ENCODE data around the gene CSNK2B. TPM values are rescaled to one million over a fixed set of nuclear protein-coding genes. Genes with fewer than 3 reads are reported as not detected.

The CSNK2B gene
- polyA plus RNA-seq, 1 donor (not counting 4 experiments of a cell fraction or from before 2014, with no cell fraction given), result 43.7 TPM

- peaks cover 30% of the 10 kb centered on the region for H3K4me1 ChIP-seq (ENCODE audit: control insufficient read depth, extremely low read depth, insufficient read depth, low read length)
- peaks cover 21 to 33% of the 10 kb centered on the region in 2 experiments for H3K36me3 ChIP-seq (ENCODE audit: control insufficient read depth in 2 of 2, extremely low read depth in 1 of 2, insufficient read depth in 2 of 2, low read length in 2 of 2)
- H3K79me2 ChIP-seq (ENCODE audit: control insufficient read depth, insufficient read depth, low read length), result peaks cover 41% of the 10 kb centered on the region
- H3K9me1 ChIP-seq (ENCODE audit: control insufficient read depth, extremely low read depth, insufficient read depth, low read length), result no peaks in the 10 kb centered on the region
- DNase-seq (ENCODE audit: low read depth, low spot score) (peak; percentile 66), FAIRE-seq (peak; percentile 76)
- H3K9ac ChIP-seq (ENCODE audit: control insufficient read depth, extremely low read depth, insufficient read depth, low read length), result peak within 1 kb of the TSS; percentile 94
- peak within 1 kb of the TSS; percentile 93 to 95 (median 94) for H3K4me3 ChIP-seq (ENCODE audit: control insufficient read depth in 2 of 3, extremely low read depth in 1 of 3, insufficient read depth in 2 of 3, low read depth in 1 of 3, low read length in 3 of 3)
- H4K20me1 ChIP-seq (ENCODE audit: control insufficient read depth, extremely low read depth, insufficient read depth, low read length), result no peaks in the 10 kb centered on the region
- peak within 1 kb of the TSS; percentile 86 for H2AFZ ChIP-seq (ENCODE audit: control insufficient read depth, low read length)
- TF ChIP-seq EZH2 (IDR thresholded peaks at IDR 0.05; ENCODE audit: low read length), result no peak
- no peak for TF ChIP-seq CTCF (optimal IDR thresholded peaks at IDR 0.05 in 1 of 3, IDR thresholded peaks at IDR 0.05 in 1 of 3, conservative IDR thresholded peaks at IDR 0.05 in 1 of 3; ENCODE audit: extremely low read depth in 1 of 3, insufficient read depth in 2 of 3, low read length in 3 of 3)
- peak within 1 kb of the TSS; percentile 96 for H3K27ac ChIP-seq (ENCODE audit: control insufficient read depth, insufficient read depth, low read length)
- H3K4me2 ChIP-seq (ENCODE audit: control insufficient read depth, extremely low read depth, insufficient read depth, low read depth, low read length), result peak within 1 kb of the TSS; percentile 71
- H3K27me3 ChIP-seq (ENCODE audit: control insufficient read depth, extremely low read depth, insufficient read depth, low read length), result no peaks in the 10 kb centered on the region
- no peaks in the 10 kb centered on the region for H3K9me3 ChIP-seq (ENCODE audit: control insufficient read depth, low read depth, low read length)
- dilution Hi-C loops (cut with MboI; ENCODE audit: extremely low pct_ligation_motif_present, low sequenced_read_pairs), result no loop called here
These were observed 935 bp upstream of the CSNK2B start, which contains the start of gene GPANK1 for GRCh38 chr6:31664790-31665500. GPANK1 (minus strand) TSS chr6:31664997; CDS start chr6:31664478, 519 bp downstream.

GRCh38 chr6:31666337-31666965 lies 571 bp downstream of the CSNK2B start:
- no peaks in the 10 kb centered on the region for H3K27me3 ChIP-seq (ENCODE audit: control insufficient read depth, extremely low read depth, insufficient read depth, low read length)
- TF ChIP-seq EZH2 (IDR thresholded peaks at IDR 0.05; ENCODE audit: low read length) (no peak), CTCF (optimal IDR thresholded peaks at IDR 0.05 in 1 of 3, IDR thresholded peaks at IDR 0.05 in 1 of 3, conservative IDR thresholded peaks at IDR 0.05 in 1 of 3; ENCODE audit: extremely low read depth in 1 of 3, insufficient read depth in 2 of 3, low read length in 3 of 3) (no peak)
- FAIRE-seq, result no peak
- peaks cover 22% of the 10 kb centered on the region for H3K4me1 ChIP-seq (ENCODE audit: control insufficient read depth, extremely low read depth, insufficient read depth, low read length)
- peaks cover 40% of the 10 kb centered on the region for H3K79me2 ChIP-seq (ENCODE audit: control insufficient read depth, insufficient read depth, low read length)
- peak overlapping the region; percentile 72 for H2AFZ ChIP-seq (ENCODE audit: control insufficient read depth, low read length)
- no peak for DNase-seq (ENCODE audit: low read depth, low spot score)
- dilution Hi-C loops (cut with MboI; ENCODE audit: extremely low pct_ligation_motif_present, low sequenced_read_pairs), result no loop called here
- H3K27ac ChIP-seq (ENCODE audit: control insufficient read depth, insufficient read depth, low read length), result peak overlapping the region; percentile 84
- peaks cover 32 to 44% of the 10 kb centered on the region in 2 experiments for H3K36me3 ChIP-seq (ENCODE audit: control insufficient read depth in 2 of 2, extremely low read depth in 1 of 2, insufficient read depth in 2 of 2, low read length in 2 of 2)
- peak overlapping the region; percentile 93 to 95 (median 94) for H3K4me3 ChIP-seq (ENCODE audit: control insufficient read depth in 2 of 3, extremely low read depth in 1 of 3, insufficient read depth in 2 of 3, low read depth in 1 of 3, low read length in 3 of 3)
- no peaks in the 10 kb centered on the region for H3K9me3 ChIP-seq (ENCODE audit: control insufficient read depth, low read depth, low read length)
- H4K20me1 ChIP-seq (ENCODE audit: control insufficient read depth, extremely low read depth, insufficient read depth, low read length), result no peaks in the 10 kb centered on the region
- H3K4me2 ChIP-seq (ENCODE audit: control insufficient read depth, extremely low read depth, insufficient read depth, low read depth, low read length), result peak overlapping the region; percentile 91
- H3K9ac ChIP-seq (ENCODE audit: control insufficient read depth, extremely low read depth, insufficient read depth, low read length), result peak overlapping the region; percentile 94
- no peaks in the 10 kb centered on the region for H3K9me1 ChIP-seq (ENCODE audit: control insufficient read depth, extremely low read depth, insufficient read depth, low read length)

Data from keratinocyte (primary cell).